Measurements from ENCODE around the gene STAC.

Gene STAC

DNA sequence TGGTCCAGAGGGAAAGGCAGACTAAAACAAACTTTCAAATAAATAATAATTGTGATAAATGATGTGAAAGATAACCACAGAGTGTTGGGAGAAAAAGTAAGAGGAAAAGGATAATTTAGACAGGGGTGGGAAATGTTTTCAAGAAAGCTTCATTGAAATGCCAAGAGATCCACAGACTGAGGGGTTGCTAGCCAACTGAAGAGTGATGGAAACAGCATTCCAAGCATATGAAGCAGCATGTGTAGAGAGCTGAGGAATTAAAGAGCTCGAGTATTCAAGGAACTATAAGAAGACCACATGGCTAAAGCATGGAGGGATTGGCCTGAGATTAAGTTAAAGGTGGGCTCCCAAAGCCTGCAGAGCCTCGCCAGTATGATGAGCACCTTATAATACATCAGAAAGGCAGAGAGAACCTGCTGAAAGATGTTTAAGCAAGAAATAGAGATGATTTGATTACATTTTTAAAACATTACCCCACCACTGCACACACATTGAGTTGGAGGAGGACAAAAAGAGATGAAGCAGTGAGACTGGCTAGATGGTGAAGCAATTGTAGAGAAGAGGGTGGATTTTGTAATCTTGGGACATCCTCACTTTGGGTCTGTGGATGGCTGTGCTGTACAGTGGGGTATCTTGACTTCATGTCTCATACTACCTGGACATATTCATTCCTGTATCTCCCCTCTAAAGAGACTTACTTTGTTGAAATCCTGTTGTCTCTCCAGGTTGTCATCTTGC is 100.8 kb downstream of the STAC start:
- Histone ChIP-seq H3K4me3 (no peak overlapping the region), H3K27ac (no peak overlapping the region), H4K20me1 (no peaks in the 10 kb centered on the region), H3K4me1 (peaks cover 0 to 7% (median 0%) of the 10 kb centered on the region in 10 experiments; a peak in 4 of 20 replicates), H3K27me3 (no peaks in the 10 kb centered on the region), H3K9me3 (replicated peaks in 1 of 11) (peaks cover 11 to 15% (median 14%) of the 10 kb centered on the region in 11 experiments; a peak in 18 of 22 replicates), H3K4me2 (no peak overlapping the region), H3K36me3 (0 out of 22 replicates have a peak, but pooled peaks cover 0 to 1% (median 0%) of the 10 kb centered on the region in 11 experiments), H3K9ac (no peak overlapping the region)
- no peak for TF ChIP-seq Cebpa-rat (IDR thresholded peaks at IDR 0.05)

DNA sequence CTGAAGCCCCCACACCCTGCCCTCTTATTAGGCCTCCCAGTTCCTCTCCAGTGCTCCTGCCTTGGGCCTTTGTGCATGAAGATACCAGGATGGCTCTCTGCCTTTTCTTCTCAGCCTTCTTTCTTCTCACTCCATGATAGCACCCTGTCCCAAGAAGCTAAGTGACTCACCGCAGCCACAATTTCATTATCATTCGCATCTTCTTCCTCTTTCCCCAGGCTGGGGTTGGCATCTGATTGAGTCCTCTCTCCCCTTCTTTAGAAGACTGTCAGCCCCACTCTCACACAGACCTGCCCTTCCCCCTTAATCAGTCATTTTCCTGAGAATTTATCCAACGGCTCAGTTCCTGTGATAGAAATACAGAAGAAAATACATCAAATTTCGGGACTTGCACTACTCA is 102.0 kb downstream of the STAC start:
- Histone ChIP-seq H3K27ac (no peak overlapping the region), H3K4me1 (peaks cover 0 to 7% (median 0%) of the 10 kb centered on the region in 10 experiments; a peak in 4 of 20 replicates), H3K9me3 (replicated peaks in 1 of 11) (peaks cover 11 to 16% (median 14%) of the 10 kb centered on the region in 11 experiments; a peak in 18 of 22 replicates), H3K4me3 (no peak overlapping the region), H3K27me3 (no peaks in the 10 kb centered on the region), H3K4me2 (peak overlapping the region in 1 of 11 experiments; percentile 27; a peak in 1 of 22 replicates), H3K36me3 (0 out of 22 replicates have a peak, but pooled peaks cover 0 to 3% (median 0%) of the 10 kb centered on the region in 11 experiments), H3K9ac (no peak overlapping the region), H4K20me1 (no peaks in the 10 kb centered on the region)
- TF ChIP-seq Cebpa-rat (IDR thresholded peaks at IDR 0.05), result no peak

DNA sequence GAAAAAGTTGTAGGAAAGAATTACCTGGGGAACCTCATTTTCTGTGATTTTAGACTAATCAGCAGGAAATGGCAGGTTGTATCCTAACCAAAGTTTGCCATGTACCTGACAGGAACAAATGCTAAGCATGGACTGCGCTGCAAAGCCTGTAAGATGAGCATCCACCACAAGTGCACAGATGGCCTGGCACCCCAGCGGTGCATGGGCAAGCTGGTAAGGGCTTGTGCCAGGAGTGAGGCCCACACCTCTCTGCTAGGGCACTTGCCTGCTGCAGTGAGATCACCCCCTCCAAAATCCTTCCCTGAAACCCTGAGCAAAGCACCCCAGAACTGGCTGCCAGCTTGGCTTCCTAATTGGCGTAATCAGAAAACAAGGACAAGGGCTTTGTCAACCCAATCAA is 102.6 kb downstream of the STAC start:
- Histone ChIP-seq H3K27ac (no peak overlapping the region), H4K20me1 (no peaks in the 10 kb centered on the region), H3K4me3 (no peak overlapping the region), H3K36me3 (0 out of 22 replicates have a peak, but pooled peaks cover 0 to 3% (median 0%) of the 10 kb centered on the region in 11 experiments), H3K27me3 (no peaks in the 10 kb centered on the region), H3K4me2 (no peak overlapping the region), H3K9me3 (replicated peaks in 1 of 11) (peaks cover 11 to 16% (median 14%) of the 10 kb centered on the region in 11 experiments; a peak in 18 of 22 replicates), H3K9ac (no peak overlapping the region), H3K4me1 (peaks cover 0 to 7% (median 0%) of the 10 kb centered on the region in 10 experiments; a peak in 4 of 20 replicates)
- no peak for TF ChIP-seq Cebpa-rat (IDR thresholded peaks at IDR 0.05)

DNA sequence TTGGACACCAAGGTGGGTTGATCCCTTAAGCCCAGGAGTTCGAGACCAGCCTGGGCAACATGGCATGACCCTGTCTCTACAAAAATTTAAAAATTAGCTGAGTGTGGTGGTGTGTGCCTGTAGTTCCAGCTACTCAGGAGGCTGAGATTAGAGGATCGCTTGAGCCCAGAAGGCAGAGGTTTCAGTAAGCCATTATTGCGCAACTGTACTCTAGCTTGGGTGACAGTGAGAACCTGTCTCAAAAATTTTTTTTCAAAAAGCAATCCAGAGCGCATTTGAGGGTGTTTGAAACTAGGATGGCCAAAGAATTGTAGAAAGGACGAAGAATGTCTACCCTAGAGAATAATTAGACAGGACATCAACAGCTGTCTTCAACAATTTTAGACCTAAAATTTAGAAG is 103.4 kb downstream of the STAC start:
- Histone ChIP-seq H3K27me3 (no peaks in the 10 kb centered on the region), H3K36me3 (0 out of 22 replicates have a peak, but pooled peaks cover 0 to 3% (median 0%) of the 10 kb centered on the region in 11 experiments)

DNA sequence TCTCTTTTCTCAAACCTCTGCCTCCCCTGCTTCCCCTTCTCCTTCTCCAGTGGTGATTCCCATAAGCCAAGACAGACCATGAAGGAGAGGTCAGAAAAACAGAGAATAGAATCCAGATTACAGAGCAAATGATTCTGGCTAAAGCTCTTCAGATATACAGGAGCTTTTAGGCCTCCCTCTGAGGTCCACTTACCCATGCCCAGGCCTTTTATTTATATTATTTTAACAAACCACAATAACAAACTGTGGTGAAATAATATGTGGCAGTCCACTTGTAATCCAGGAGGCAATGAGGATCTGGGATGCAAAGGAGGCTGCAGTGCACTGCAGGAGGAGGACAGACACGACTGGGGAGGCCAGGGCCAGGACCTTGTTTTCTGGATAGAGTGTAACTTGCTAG is 104.1 kb downstream of the STAC start:
- Histone ChIP-seq H3K4me3 (no peak overlapping the region), H3K4me1 (peaks cover 0 to 7% (median 0%) of the 10 kb centered on the region in 10 experiments; a peak in 4 of 20 replicates), H3K9me3 (replicated peaks in 1 of 11) (peaks cover 1 to 6% (median 3%) of the 10 kb centered on the region in 11 experiments; a peak in 13 of 22 replicates), H3K9ac (no peak overlapping the region), H3K4me2 (no peak overlapping the region), H4K20me1 (no peaks in the 10 kb centered on the region), H3K36me3 (0 out of 22 replicates have a peak, but pooled peaks cover 0 to 3% (median 0%) of the 10 kb centered on the region in 11 experiments), H3K27ac (no peak overlapping the region), H3K27me3 (no peaks in the 10 kb centered on the region)
- no peak for TF ChIP-seq Cebpa-rat (IDR thresholded peaks at IDR 0.05)

More for the DNA sequence above, 103.4 kb downstream of the STAC start:
- Histone ChIP-seq H3K9me3 (replicated peaks in 1 of 11) (peaks cover 8 to 13% (median 10%) of the 10 kb centered on the region in 11 experiments; a peak in 18 of 22 replicates), H3K4me1 (peaks cover 0 to 7% (median 0%) of the 10 kb centered on the region in 10 experiments; a peak in 4 of 20 replicates), H3K4me3 (no peak overlapping the region), H3K9ac (no peak overlapping the region), H3K27ac (no peak overlapping the region), H3K4me2 (no peak overlapping the region), H4K20me1 (no peaks in the 10 kb centered on the region)
- TF ChIP-seq Cebpa-rat (IDR thresholded peaks at IDR 0.05), result peak; percentile 18 to 96 (median 82); a peak in 18 of 22 replicates

DNA sequence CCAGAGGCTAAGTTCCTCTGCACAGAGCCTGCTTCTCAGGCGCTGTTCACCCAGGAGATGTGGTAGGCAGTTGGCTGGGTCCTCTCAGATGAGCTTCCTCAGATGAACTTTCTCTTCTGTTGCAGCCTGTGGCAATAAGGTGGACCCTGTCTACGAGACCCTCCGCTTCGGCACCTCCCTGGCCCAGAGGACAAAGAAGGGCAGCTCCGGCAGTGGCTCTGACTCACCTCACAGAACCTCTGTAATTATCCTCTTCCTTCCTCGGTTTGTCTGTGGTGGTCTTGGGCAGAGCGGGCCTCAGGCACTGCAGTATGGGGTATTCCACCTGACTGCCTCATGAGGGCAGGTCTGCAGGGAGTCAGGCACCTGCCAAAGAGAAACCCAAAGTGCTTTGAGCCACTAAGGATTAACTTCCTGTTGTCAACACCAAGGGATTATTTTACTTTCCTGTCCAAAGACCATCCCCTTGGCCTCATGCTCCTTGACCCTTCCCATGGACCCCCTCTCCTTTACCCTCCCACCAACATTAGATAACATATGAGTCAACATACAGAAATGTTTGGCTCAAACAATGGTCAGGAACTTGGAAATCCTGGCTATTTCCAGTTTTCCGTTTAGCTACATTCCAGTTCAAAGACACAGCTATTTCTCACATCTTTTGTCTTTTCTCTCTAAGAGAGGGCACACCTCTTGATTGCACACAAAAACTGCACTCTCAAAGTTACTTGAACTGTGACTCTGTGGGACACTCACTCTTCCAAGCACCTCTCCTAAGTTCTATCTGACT is 105.9 kb downstream of the STAC start:
- H3K9ac ChIP-seq, result no peak overlapping the region
- H3K4me3 ChIP-seq, result no peak overlapping the region
- peaks cover 0 to 7% (median 0%) of the 10 kb centered on the region in 10 experiments; a peak in 4 of 20 replicates for H3K4me1 ChIP-seq
- H4K20me1 ChIP-seq, result no peaks in the 10 kb centered on the region
- peaks cover 0 to 4% (median 0%) of the 10 kb centered on the region in 11 experiments; a peak in 1 of 22 replicates for H3K9me3 ChIP-seq (replicated peaks in 1 of 11)
- H3K4me2 ChIP-seq, result no peak overlapping the region
- H3K36me3 ChIP-seq, result 0 out of 22 replicates have a peak, but pooled peaks cover 0 to 3% (median 0%) of the 10 kb centered on the region in 11 experiments
- H3K27ac ChIP-seq, result no peak overlapping the region
- TF ChIP-seq Cebpa-rat (IDR thresholded peaks at IDR 0.05), result no peak
- no peaks in the 10 kb centered on the region for H3K27me3 ChIP-seq

DNA sequence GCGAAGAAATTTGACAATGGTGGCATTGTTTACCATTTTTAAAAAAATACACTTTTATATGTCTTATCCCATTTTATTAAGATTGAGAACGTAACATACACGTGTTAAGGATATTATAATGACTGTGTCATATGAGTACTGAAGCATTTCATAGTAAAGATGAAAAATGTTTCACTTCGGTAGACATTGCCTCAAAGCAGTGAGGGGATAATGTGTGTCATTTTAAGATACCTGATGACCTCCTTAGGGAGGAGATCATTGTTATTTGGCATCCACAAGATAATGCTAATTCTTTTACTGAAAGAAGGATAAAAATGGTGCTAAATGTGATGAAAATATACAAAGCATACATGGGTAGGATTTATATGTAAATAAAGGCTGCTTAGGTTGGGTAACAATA is 107.3 kb downstream of the STAC start:
- no peak overlapping the region for H3K27ac ChIP-seq
- no peaks in the 10 kb centered on the region for H4K20me1 ChIP-seq
- peaks cover 0 to 4% (median 0%) of the 10 kb centered on the region in 11 experiments; a peak in 1 of 22 replicates for H3K9me3 ChIP-seq (replicated peaks in 1 of 11)
- H3K4me2 ChIP-seq, result no peak overlapping the region
- TF ChIP-seq Cebpa-rat (IDR thresholded peaks at IDR 0.05), result no peak
- no peaks in the 10 kb centered on the region for H3K4me1 ChIP-seq
- H3K9ac ChIP-seq, result no peak overlapping the region
- H3K4me3 ChIP-seq, result no peak overlapping the region
- H3K36me3 ChIP-seq, result 0 out of 22 replicates have a peak, but pooled peaks cover 0 to 3% (median 0%) of the 10 kb centered on the region in 11 experiments
- no peaks in the 10 kb centered on the region for H3K27me3 ChIP-seq

DNA sequence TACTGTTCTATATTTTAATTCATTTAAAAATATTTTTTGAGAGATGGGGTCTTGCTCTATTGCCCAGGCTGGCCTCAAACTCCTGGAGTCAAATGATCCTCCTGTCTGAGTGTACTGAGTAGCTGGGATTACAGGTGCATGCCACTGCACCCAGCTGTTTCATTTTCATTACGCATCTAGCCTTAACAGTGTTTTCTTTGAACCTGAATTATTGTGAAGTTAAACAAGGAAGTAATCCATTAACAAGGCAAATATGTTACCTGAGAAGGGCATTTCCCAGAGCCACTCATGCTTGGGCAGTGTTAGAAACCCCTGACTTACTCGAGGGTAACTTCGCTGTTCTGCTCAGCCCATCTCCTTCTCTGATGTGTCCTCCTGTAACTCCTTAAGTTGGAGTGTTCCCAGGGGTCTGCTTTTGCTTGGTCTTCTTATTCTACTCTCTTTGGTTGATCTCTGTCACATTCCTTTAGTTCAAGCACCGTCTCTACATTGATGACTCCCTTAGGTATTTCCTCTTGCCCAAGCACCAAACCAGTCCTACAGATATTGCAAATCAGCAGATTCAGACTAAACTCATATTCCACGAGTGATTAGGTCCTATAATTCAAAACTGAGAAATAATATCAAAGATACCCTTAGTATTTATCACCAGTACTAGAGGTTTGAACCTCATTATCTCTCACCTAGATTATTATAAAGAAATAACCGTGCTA is 107.9 kb downstream of the STAC start:
- peaks cover 0 to 4% (median 0%) of the 10 kb centered on the region in 11 experiments; a peak in 1 of 22 replicates for H3K9me3 ChIP-seq (replicated peaks in 1 of 11)
- H4K20me1 ChIP-seq, result no peaks in the 10 kb centered on the region
- H3K36me3 ChIP-seq, result 0 out of 22 replicates have a peak, but pooled peaks cover 0 to 3% (median 0%) of the 10 kb centered on the region in 11 experiments
- H3K4me1 ChIP-seq, result no peaks in the 10 kb centered on the region
- no peak for TF ChIP-seq Cebpa-rat (IDR thresholded peaks at IDR 0.05)
- H3K27ac ChIP-seq, result no peak overlapping the region
- no peak overlapping the region for H3K4me3 ChIP-seq
- no peak overlapping the region for H3K4me2 ChIP-seq
- no peaks in the 10 kb centered on the region for H3K27me3 ChIP-seq
- H3K9ac ChIP-seq, result no peak overlapping the region
